Sigmoid colon (tissue), 7 donors: ENCODE results near the gene DIP2C. TPM values are rescaled to one million over a fixed set of nuclear protein-coding genes. Genes with fewer than 3 reads are reported as not detected.

ENCODE experiments used
- DNase-seq: peaks from one replicate; pipeline ENCODE4 v3.0.0-alpha.2; 2019
- H3K27ac ChIP-seq, 4 donors: fragments of 200-600 bp; sonication (generic); one replicate each; pipeline ENCODE4 v1.5.1; 2016 to 2019; ENCODE audit warnings: mild to moderate bottlenecking in 1 of 4
- H3K27me3 ChIP-seq, 3 donors: fragments of 200-600 bp; sonication (generic); one replicate each; pipeline ENCODE4 v1.5.1; 2019; ENCODE audit warnings: mild to moderate bottlenecking in 1 of 3
- H3K36me3 ChIP-seq, 4 donors: fragments of 200-600 bp; sonication (generic); one replicate each; pipeline ENCODE4 v1.5.1; 2016 to 2019
- H3K4me1 ChIP-seq, 4 donors: fragments of 200-600 bp; sonication (generic); one replicate each; pipeline ENCODE4 v1.5.1; 2017 to 2019
- H3K4me3 ChIP-seq, 4 donors: fragments of 200-600 bp; sonication (generic); one replicate each; pipeline ENCODE4 v1.5.1; 2017 to 2019; ENCODE audit warnings: mild to moderate bottlenecking in 2 of 4, moderate library complexity in 1 of 4
- H3K9me3 ChIP-seq, 4 donors: fragments of 200-600 bp in 3 of 4; sonication (generic) in 3 of 4; one replicate each; pipeline versions ENCODE4 v1.5.1 to v1.6.1; 2013 to 2019
- EP300 ChIP-seq, 4 donors: sonication (generic); formaldehyde crosslinking; IDR thresholded peaks; one replicate each; pipeline ENCODE4 v1.6.1; 2017; ENCODE audit warnings: antibody characterized with exemption in 4 of 4
- POLR2A ChIP-seq, 2 donors: fragments of 450-650 bp; IDR thresholded peaks; one replicate each; pipeline ENCODE4 v1.6.1; 2016; ENCODE audit warnings: antibody characterized with exemption in 2 of 2, mild to moderate bottlenecking in 2 of 2, moderate library complexity in 2 of 2
- POLR2AphosphoS5 ChIP-seq, 4 donors: sonication (generic); formaldehyde crosslinking; IDR thresholded peaks; one replicate each; pipeline ENCODE4 v1.6.1; 2017; ENCODE audit warnings: antibody characterized with exemption in 4 of 4
- WGBS, 2 donors: extraction: QIAGEN DNeasy Blood & Tissue Kit; methylation state at CpG; one replicate each; pipeline ENCODE4 v1.1.7; 2013; 5-methylcytosine and 5-hydroxymethylcytosine counted together
- intact Hi-C: fragments of 100-400 bp; cut with DNase I; formaldehyde crosslinking; loops from one replicate; pipeline ENCODE4 v1.15.1; 2023
- polyA plus RNA-seq, 3 donors: library from polyadenylated mRNA; stranded (reverse); fragments of 200-250 nt; gene quantifications; one replicate each; pipeline ENCODE4 v1.2.3, GENCODE V29; 2013
- total RNA-seq, 4 donors: library from RNA; depleted of rRNA; stranded (reverse); fragments of >200 nt; gene quantifications; one replicate each; pipeline ENCODE4 v1.1.0, GENCODE V29; 2016
- TF ChIP-seq, protein P1 (sequence below), 4 experiments: fragments of 450-650 bp in 3 of 4; fragments of 200-600 bp in 1 of 4; IDR thresholded peaks; one replicate each; pipeline ENCODE4 v1.5.1; 2016 to 2019; ENCODE audit warnings: antibody characterized with exemption in 4 of 4, mild to moderate bottlenecking in 3 of 4, moderate library complexity in 2 of 4
- donor health status: healthy with polysubstance abuse.
- donor health status: Bipolar disorder and iron deficiency.
- donor health status: healthy.

DIP2C gene
- total and polyA plus RNA-seq, 7 donors = 1.8 to 67.9 (median 42.1) TPM

DNA sequence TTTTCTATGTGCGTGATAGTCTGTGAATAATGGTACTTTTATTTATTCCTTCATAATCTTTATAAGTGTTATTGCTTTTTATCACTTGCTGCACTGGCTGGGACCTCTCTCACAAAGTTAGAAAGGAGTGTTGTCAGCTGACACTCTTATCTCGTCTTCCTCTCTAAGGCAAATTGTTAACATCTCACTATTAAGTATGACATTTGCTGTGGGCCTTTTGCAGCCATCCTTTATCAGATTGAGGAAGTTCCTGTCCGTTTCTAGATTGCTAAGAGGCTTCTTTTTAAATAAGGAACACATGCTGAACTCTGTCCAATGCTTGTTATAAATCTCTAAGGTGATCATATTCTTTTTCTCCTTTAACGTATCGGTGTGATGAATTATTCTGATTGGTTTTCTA, 27.4 kb upstream of the DIP2C start:
- intact Hi-C loops = no loop called here
- Histone ChIP-seq H3K36me3 (no peaks in the 10 kb centered on the region), H3K9me3 (peaks cover 0 to 9% (median 3%) of the 10 kb centered on the region in 4 donors), H3K27ac (no peak overlapping the region), H3K4me1 (no peaks in the 10 kb centered on the region), H3K27me3 (no peaks in the 10 kb centered on the region), H3K4me3 (no peak overlapping the region)
- TF ChIP-seq POLR2AphosphoS5 (IDR thresholded peaks at IDR 0.05) (no peak), POLR2A (IDR thresholded peaks at IDR 0.05) (no peak), EP300 (IDR thresholded peaks at IDR 0.05) (no peak)
- TF ChIP-seq, protein P1, sequence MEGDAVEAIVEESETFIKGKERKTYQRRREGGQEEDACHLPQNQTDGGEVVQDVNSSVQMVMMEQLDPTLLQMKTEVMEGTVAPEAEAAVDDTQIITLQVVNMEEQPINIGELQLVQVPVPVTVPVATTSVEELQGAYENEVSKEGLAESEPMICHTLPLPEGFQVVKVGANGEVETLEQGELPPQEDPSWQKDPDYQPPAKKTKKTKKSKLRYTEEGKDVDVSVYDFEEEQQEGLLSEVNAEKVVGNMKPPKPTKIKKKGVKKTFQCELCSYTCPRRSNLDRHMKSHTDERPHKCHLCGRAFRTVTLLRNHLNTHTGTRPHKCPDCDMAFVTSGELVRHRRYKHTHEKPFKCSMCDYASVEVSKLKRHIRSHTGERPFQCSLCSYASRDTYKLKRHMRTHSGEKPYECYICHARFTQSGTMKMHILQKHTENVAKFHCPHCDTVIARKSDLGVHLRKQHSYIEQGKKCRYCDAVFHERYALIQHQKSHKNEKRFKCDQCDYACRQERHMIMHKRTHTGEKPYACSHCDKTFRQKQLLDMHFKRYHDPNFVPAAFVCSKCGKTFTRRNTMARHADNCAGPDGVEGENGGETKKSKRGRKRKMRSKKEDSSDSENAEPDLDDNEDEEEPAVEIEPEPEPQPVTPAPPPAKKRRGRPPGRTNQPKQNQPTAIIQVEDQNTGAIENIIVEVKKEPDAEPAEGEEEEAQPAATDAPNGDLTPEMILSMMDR (IDR thresholded peaks at IDR 0.05) = no peak
- no peak for DNase-seq
- WGBS, 2 donors = 66 to 70% methylated on average over 5 of the region's 5 CpGs

DNA sequence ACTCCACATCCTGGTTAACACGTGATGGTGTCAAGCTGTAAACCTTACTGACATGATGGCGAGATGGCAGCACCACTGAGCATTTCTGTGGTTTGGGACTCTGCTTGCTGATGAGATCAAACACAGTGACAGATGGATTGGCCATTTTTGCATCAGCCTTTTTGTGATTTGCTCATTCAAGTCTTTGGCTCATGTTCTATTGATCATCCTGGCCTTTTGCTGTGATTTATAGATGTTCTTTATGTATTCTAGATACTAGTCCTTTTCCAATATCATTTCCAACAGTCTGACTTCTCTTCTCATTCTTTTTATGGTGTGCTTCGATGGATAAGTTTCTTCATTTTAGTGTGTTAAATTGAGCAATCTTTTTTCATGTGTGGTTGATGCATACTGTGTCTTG, 24.7 kb upstream of the DIP2C start:
- intact Hi-C loops = no loop called here
- no peaks in the 10 kb centered on the region for H3K4me1 ChIP-seq
- WGBS, 2 donors = 83 to 94% methylated on average over 3 of the region's 3 CpGs

DNA sequence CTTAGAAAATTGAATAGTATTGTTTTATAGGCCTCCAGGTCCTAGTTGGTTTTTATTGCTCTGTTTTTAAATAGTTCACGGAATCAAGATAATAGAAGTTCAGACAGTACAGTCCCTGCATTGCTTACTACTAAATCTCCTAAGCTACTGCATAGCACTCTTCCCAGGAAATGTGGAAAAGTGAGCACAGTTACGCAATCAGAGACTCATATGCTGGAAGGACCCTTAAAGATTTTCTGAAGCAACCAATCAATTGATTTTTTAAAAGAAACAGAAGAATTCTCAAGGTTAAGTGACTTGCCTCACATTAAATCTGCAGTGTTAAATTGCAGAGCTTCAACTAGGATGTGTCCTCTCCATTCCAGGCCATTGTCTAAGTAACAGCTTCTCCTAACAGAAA, 23.1 kb upstream of the DIP2C start:
- Histone ChIP-seq H3K9me3 (peaks cover 0 to 9% (median 3%) of the 10 kb centered on the region in 4 donors), H3K4me3 (no peak overlapping the region), H3K4me1 (no peaks in the 10 kb centered on the region), H3K27ac (no peak overlapping the region), H3K36me3 (no peaks in the 10 kb centered on the region), H3K27me3 (no peaks in the 10 kb centered on the region)
- TF ChIP-seq POLR2AphosphoS5 (IDR thresholded peaks at IDR 0.05) (no peak), EP300 (IDR thresholded peaks at IDR 0.05) (no peak)
- TF ChIP-seq, protein P1 (IDR thresholded peaks at IDR 0.05) = no peak
- WGBS, 2 donors = 60 to 80% methylated on average over 2 of the region's 2 CpGs
- no peak for DNase-seq
- intact Hi-C loops = no loop called here

More for the DNA sequence above, 24.7 kb upstream of the DIP2C start:
- TF ChIP-seq EP300 (IDR thresholded peaks at IDR 0.05) (no peak), POLR2A (IDR thresholded peaks at IDR 0.05) (no peak), POLR2AphosphoS5 (IDR thresholded peaks at IDR 0.05) (no peak)
- Histone ChIP-seq H3K27ac (no peak overlapping the region), H3K27me3 (no peaks in the 10 kb centered on the region), H3K4me3 (no peak overlapping the region), H3K36me3 (no peaks in the 10 kb centered on the region), H3K9me3 (peaks cover 0 to 9% (median 3%) of the 10 kb centered on the region in 4 donors)
- DNase-seq = no peak

DNA sequence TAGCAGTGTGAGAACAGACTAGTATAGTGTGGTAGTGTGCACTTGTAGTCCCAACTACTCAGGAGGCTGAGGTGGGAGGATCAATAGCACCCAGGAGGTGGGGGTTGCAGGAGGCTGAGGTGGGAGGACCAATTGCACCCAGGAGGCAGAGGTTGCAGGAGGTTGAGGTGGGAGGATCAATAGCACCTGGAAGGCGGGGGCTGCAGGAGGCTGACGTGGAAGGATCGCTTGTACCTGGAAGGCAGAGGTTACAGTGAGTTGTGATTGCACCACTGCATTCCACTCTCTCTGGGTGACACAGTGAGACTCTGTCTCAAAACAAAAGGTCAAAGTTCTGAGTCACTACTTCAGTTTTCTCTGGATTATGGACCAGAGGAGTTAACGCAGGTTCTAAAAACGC, 22.6 kb upstream of the DIP2C start:
- H3K9me3 ChIP-seq = peaks cover 0 to 9% (median 3%) of the 10 kb centered on the region in 4 donors
- H3K36me3 ChIP-seq = no peaks in the 10 kb centered on the region
- DNase-seq = no peak
- 52 to 79% methylated on average over 5 of the region's 5 CpGs for WGBS, 2 donors
- H3K4me3 ChIP-seq = no peak overlapping the region
- no peaks in the 10 kb centered on the region for H3K27me3 ChIP-seq
- no peaks in the 10 kb centered on the region for H3K4me1 ChIP-seq
- TF ChIP-seq, protein P1 (IDR thresholded peaks at IDR 0.05) = no peak
- no peak for TF ChIP-seq POLR2AphosphoS5 (IDR thresholded peaks at IDR 0.05)
- no peak for TF ChIP-seq EP300 (IDR thresholded peaks at IDR 0.05)
- no peak for TF ChIP-seq POLR2A (IDR thresholded peaks at IDR 0.05)
- H3K27ac ChIP-seq = no peak overlapping the region
- intact Hi-C loops = no loop called here

DNA sequence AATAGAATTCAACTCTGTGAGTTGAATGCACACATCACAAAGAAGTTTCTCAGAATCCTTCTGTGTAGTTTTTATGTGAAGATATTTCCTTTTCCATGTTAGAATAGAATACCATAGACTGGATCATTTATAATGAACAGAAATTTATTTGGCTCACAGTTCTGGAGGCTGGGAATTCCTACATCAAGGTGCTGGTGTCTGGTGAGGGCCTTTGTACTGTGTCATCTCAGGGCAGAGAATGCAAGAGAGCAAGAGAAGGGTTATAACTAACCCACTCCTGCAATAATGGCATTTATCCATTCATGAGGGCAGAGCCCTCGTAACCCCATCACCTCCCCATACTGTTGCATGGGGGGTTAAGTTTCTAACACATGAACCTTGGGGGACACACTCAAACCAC, 18.4 kb upstream of the DIP2C start:
- H3K4me1 ChIP-seq = no peaks in the 10 kb centered on the region
- intact Hi-C loops = loop anchor here (5.0 kb wide), 1 partner anchor 54 kb away; no protein-coding TSS in a partner anchor
- no peaks in the 10 kb centered on the region for H3K36me3 ChIP-seq
- H3K4me3 ChIP-seq = no peak overlapping the region
- WGBS, 2 donors = 87 to 89% methylated on average over 1 of the region's 1 CpG
- H3K27ac ChIP-seq = no peak overlapping the region
- H3K9me3 ChIP-seq = peaks cover 0 to 5% (median 0%) of the 10 kb centered on the region in 4 donors
- no peak for DNase-seq
- TF ChIP-seq, protein P1 (IDR thresholded peaks at IDR 0.05) = no peak
- TF ChIP-seq POLR2A (IDR thresholded peaks at IDR 0.05) (no peak), POLR2AphosphoS5 (IDR thresholded peaks at IDR 0.05) (no peak), EP300 (IDR thresholded peaks at IDR 0.05) (no peak)
- no peaks in the 10 kb centered on the region for H3K27me3 ChIP-seq
